Loucy (cell line): ENCODE results near the gene SFTA2.

Experiments used
- CTCF ChIP-seq: fragments of 200-600 bp; sonication (generic); conservative IDR thresholded peaks from 2 replicates; pipeline ENCODE4 v1.5.1; 2014; ENCODE audit warnings: mild to moderate bottlenecking, antibody characterized with exemption, low read length
- EZH2phosphoT487 ChIP-seq: fragments of 200-600 bp; IDR thresholded peaks from 2 replicates; pipeline ENCODE4 v1.6.1; 2018; ENCODE audit warnings: antibody characterized with exemption, mild to moderate bottlenecking, moderate library complexity, borderline replicate concordance

GRCh38 chr6:30889496-30889885 is 42.5 kb downstream of the SFTA2 start:
- TF ChIP-seq CTCF (no peak), EZH2phosphoT487 (no peak)
